HL-60 (cell line): Measurements from ENCODE around the gene TSHZ2.

Experiments
- DNase-seq, 2 experiments: peaks; one replicate each; pipeline ENCODE4 v3.0.0-alpha.2; 2010 to 2020; ENCODE audit warnings: low read depth in 1 of 2, low spot score in 1 of 2
- H3K27ac ChIP-seq: fragments of 250-450 bp; sonication (Bioruptor Pico); replicated peaks from 2 replicates; pipeline ENCODE4 v1.5.1; 2020; ENCODE audit warnings: mild to moderate bottlenecking, moderate library complexity
- H3K27me3 ChIP-seq: fragments of 250-450 bp; sonication (Bioruptor Pico); 2 replicates; pipeline ENCODE4 v1.5.1; 2021; ENCODE audit warnings: mild to moderate bottlenecking, moderate library complexity; ENCODE audit not compliant: insufficient read depth, poor library complexity, severe bottlenecking
- H3K4me3 ChIP-seq: replicated peaks from 2 replicates; pipeline ENCODE4 v1.5.1; 2011; ENCODE audit warnings: mild to moderate bottlenecking, control low read depth, low read length; ENCODE audit not compliant: insufficient read depth
- GABPA ChIP-seq: IDR thresholded peaks from 2 replicates; pipeline ENCODE4 v1.6.1; 2012; ENCODE audit warnings: low read depth
- POLR2AphosphoS5 ChIP-seq: IDR thresholded peaks from 2 replicates; pipeline ENCODE4 v1.6.1; 2012; ENCODE audit warnings: low read depth
- SPI1 ChIP-seq: IDR thresholded peaks from 2 replicates; pipeline ENCODE4 v1.6.1; 2012; ENCODE audit warnings: low read depth, mild to moderate bottlenecking, borderline replicate concordance
- TF ChIP-seq, protein P1 (sequence below): IDR thresholded peaks from one replicate; pipeline ENCODE4 v1.5.1; 2011; ENCODE audit warnings: low read length, control low read depth, inconsistent platforms; ENCODE audit not compliant: insufficient read depth
- TF ChIP-seq, protein P2 (sequence below): IDR thresholded peaks from 2 replicates; pipeline ENCODE4 v1.6.1; 2012; ENCODE audit warnings: low read depth; ENCODE audit not compliant: insufficient replicate concordance

TSHZ2 gene

DNA sequence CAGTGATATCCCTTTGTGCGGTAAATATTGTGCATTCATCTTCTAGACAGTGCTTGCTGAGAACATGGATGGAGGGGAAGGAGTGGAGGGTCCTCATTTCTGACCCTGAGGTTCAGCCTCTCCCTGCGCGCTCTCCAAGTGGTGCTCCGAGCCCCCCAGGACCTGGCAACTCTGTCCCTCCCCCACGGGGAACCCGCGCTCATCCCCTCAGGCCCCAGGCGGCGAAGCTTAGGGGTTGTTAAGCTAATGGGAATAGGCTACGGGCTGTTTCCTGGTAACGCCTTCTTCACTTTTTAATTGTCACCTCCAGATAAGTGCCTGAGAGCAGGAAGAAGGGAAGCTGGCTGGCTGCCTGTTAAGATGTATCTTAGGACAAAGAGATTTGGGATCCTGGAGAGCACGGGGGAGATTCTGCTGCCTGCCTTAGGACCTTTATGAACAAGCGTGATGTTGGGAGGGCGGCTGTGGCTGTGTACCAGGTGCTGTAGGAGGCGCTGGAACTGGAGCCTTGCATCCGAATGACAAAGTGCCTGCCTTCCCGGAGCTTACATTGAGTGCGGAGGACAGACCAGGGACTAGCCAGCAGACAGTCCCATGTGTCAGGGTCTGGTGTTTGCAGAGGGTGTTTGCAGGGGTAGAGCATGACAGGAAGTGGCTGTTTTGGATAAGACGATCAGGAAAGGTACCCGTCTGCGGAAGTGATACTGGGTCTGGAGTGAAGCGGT lies 11.7 kb downstream of the TSHZ2 start:
- TF ChIP-seq, protein P1, sequence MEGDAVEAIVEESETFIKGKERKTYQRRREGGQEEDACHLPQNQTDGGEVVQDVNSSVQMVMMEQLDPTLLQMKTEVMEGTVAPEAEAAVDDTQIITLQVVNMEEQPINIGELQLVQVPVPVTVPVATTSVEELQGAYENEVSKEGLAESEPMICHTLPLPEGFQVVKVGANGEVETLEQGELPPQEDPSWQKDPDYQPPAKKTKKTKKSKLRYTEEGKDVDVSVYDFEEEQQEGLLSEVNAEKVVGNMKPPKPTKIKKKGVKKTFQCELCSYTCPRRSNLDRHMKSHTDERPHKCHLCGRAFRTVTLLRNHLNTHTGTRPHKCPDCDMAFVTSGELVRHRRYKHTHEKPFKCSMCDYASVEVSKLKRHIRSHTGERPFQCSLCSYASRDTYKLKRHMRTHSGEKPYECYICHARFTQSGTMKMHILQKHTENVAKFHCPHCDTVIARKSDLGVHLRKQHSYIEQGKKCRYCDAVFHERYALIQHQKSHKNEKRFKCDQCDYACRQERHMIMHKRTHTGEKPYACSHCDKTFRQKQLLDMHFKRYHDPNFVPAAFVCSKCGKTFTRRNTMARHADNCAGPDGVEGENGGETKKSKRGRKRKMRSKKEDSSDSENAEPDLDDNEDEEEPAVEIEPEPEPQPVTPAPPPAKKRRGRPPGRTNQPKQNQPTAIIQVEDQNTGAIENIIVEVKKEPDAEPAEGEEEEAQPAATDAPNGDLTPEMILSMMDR = no peak
- TF ChIP-seq POLR2AphosphoS5 (no peak), GABPA (no peak), SPI1 (no peak)
- TF ChIP-seq, protein P2, sequence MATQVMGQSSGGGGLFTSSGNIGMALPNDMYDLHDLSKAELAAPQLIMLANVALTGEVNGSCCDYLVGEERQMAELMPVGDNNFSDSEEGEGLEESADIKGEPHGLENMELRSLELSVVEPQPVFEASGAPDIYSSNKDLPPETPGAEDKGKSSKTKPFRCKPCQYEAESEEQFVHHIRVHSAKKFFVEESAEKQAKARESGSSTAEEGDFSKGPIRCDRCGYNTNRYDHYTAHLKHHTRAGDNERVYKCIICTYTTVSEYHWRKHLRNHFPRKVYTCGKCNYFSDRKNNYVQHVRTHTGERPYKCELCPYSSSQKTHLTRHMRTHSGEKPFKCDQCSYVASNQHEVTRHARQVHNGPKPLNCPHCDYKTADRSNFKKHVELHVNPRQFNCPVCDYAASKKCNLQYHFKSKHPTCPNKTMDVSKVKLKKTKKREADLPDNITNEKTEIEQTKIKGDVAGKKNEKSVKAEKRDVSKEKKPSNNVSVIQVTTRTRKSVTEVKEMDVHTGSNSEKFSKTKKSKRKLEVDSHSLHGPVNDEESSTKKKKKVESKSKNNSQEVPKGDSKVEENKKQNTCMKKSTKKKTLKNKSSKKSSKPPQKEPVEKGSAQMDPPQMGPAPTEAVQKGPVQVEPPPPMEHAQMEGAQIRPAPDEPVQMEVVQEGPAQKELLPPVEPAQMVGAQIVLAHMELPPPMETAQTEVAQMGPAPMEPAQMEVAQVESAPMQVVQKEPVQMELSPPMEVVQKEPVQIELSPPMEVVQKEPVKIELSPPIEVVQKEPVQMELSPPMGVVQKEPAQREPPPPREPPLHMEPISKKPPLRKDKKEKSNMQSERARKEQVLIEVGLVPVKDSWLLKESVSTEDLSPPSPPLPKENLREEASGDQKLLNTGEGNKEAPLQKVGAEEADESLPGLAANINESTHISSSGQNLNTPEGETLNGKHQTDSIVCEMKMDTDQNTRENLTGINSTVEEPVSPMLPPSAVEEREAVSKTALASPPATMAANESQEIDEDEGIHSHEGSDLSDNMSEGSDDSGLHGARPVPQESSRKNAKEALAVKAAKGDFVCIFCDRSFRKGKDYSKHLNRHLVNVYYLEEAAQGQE = no peak
- Histone ChIP-seq H3K27ac (no peak overlapping the region), H3K4me3 (no peak overlapping the region), H3K27me3 (no peaks in the 10 kb centered on the region)
- DNase-seq = no peak

DNA sequence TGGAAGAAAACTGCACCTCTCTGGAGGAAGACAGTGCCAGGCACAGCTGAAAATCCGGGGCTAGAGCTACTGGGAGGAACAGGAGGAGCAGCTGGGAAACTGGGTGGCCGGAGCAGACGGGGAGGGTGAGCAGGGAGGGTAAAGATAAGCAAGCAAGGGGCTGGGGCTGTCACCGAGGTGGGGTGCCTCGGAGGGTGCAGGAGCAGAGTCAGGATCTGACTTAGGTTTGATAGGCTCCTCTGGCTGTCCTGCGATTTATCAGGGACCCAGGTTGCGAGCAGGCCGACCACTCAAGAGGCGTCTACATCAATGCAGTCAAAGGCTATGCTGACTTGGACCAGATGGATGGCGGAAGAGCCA lies 12.3 kb downstream of the TSHZ2 start:
- DNase-seq = no peak
- TF ChIP-seq SPI1 = no peak
- Histone ChIP-seq H3K4me3 (no peak overlapping the region), H3K27me3 (no peaks in the 10 kb centered on the region), H3K27ac (no peak overlapping the region)

DNA sequence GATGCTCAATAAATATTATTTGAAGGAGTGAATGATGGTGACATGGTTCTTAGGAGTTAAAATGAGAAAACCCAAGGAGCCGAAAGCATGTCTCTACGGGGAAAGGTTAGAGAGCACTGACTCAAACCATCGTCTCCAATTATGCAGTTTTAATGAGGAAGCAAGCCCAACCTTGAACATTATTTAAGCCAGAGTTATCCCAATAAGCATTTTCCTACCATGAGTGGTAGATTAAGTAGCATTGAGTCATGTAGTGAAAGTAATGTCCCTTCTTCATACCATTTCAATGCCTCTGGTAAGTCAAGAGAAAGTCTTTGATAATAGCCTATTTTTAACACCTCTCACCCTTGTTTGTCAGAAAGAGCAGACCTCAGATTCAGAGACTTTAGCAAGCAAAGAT lies 13.5 kb downstream of the TSHZ2 start:
- no peak for DNase-seq
- TF ChIP-seq POLR2AphosphoS5 (no peak), GABPA (no peak), SPI1 (no peak)
- TF ChIP-seq, protein P2 = no peak
- TF ChIP-seq, protein P1 = no peak
- Histone ChIP-seq H3K27me3 (no peaks in the 10 kb centered on the region), H3K27ac (no peak overlapping the region), H3K4me3 (no peak overlapping the region)

DNA sequence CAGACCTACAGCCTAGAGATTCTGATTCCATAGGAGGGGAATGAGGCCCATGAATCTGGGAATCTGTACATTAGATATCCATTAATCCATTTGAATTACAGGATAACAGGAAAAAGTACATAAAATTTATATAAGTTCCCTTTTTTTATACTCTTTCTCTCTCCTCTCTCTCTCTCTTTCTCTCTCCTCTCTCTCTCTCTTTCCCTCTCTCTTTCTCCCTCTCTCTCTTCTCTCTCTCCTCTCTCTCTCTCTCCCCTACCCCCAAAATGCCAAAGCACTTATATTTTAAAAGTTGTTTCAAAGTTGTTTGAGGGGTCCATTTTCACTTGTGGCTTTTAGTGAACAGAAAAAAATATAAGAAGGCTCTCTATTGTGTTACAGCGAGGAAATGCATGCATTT lies 15.1 kb downstream of the TSHZ2 start:
- TF ChIP-seq POLR2AphosphoS5 = no peak
- no peak for TF ChIP-seq GABPA
- TF ChIP-seq SPI1 = no peak
- TF ChIP-seq, protein P1 = no peak
- TF ChIP-seq, protein P2 = no peak
- no peak for DNase-seq
- H3K4me3 ChIP-seq = no peak overlapping the region
- no peaks in the 10 kb centered on the region for H3K27me3 ChIP-seq
- no peak overlapping the region for H3K27ac ChIP-seq
